GM18526 (cell line): ENCODE results near the gene MACROD1.

Experiments
- POLR2A ChIP-seq: IDR thresholded peaks from 3 replicates; pipeline ENCODE4 v1.6.1; 2011; ENCODE audit not compliant: insufficient read length; ENCODE audit errors: extremely low read depth

Gene MACROD1

GRCh38 chr11:64201543-64201942 lies 35.6 kb upstream of the MACROD1 start:
- TF ChIP-seq POLR2A = no peak

DNA sequence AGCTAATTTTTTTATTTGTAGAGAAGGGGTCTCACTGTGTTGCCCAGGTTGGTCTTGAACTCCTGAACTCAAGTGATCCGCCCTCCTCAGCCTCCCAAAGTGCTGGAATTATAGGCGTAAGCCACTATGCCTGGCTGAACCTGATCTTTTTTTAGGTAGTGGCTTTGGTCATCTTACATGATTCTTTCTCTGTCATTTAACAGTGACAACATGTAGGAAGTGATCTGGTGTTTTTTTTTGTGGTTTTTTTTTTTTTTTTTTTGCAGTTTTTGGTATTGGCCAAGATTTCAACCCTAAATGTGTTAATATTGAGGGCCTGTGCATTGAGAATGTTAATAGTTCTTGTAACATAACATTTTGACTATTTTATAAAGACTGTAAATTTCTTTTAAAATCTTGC lies 32.6 kb upstream of the MACROD1 start:
- TF ChIP-seq POLR2A = no peak

- TF ChIP-seq POLR2A = no peak
Observed at GRCh38 chr11:64196626-64197025, 30.7 kb upstream of the MACROD1 start.

- TF ChIP-seq POLR2A = no peak
Observed at GRCh38 chr11:64192434-64192833, 26.5 kb upstream of the MACROD1 start.

GRCh38 chr11:64186492-64187165 lies 20.7 kb upstream of the MACROD1 start:
- no peak for TF ChIP-seq POLR2A

DNA sequence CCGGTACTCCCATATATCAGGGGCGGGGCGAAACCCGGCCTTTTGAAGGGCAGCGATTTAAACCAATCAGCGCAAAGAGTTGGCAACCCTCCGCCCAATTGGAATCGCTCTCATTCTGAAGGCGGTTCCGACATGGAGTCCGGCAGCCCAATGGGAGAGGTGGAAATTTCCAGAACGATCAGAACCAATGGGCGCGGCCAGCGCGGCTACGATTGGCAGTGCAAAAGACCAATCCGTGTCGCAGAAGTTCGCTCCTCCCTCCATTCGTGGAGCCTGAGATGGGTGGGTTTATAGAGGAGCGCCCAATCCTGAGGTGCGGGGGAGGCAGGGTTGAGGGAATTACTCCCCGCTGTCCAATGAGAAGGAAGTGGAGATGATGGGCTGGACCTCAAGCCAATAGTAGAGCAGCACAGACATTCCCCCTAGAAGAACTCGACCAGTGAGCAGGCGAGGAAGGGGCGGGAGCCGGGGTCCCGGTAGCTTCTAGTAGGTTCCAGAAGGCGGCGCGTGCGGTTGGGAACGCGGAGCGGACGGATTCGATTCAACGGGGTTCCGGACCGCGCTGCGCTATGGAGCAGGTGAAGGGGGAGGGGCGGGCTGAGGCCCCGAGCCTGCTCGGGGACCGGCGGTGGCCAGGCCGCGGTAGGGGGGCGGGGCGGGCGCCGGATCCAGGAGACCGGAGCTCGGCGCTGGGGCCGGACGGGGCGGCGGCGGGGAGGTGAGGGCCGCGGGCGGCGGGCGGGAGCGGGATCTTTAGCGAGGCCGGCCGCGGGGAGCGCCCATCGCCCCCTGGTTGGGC lies 20.0 kb upstream of the MACROD1 start, which contains the start of gene STIP1:
TSS of gene STIP1 (plus strand) at position 479 of the 799 bp plus-strand sequence. CDS start at position 570, 91 bp downstream.
- TF ChIP-seq POLR2A = peak; percentile 71

DNA sequence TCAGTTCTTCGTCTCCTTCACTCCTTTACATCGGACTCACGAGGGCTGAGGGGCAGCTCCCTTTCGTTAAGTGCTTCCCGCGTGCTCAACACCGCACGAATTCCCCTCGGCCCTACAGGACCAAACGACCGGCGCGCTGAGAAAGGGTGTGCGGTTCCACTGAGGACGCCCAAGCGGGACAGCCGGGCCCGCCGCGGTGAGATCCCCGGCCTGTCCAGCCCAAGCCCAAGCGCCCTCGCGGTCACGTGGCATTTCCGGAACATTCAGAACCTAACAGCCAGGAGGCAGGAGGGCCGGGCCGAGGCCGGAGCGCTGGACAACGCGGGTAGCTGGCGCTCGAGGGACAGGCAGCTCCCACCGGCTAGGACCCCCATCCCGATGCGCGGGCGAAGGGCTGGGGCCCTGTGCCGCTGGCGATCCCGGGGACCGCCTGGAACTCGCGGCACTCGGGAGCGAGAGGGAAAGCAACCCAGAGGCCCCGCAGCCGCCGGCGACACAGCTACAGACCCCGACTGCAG lies 19.3 kb upstream of the MACROD1 start:
- peak; percentile 99 for TF ChIP-seq POLR2A

DNA sequence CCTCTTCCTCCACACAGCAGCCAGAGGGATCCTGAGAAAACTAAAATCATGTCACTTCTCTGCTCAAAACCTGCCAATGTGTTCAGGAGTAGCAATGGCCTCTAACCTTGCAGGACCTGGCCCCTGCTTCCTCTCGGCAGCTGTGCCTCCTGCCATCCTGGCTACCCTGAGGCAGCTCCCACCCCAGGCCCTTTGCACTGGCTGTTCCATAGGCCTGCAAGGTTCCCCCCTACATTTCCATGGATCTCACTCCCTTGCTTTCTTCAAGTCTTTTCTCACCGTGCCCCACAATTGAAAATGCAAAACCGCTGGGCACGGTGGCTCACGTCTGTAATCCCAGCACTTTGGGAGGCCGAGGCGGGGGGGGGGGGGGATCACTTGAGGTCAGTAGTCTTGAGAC lies 18.0 kb upstream of the MACROD1 start:
- TF ChIP-seq POLR2A = no peak

DNA sequence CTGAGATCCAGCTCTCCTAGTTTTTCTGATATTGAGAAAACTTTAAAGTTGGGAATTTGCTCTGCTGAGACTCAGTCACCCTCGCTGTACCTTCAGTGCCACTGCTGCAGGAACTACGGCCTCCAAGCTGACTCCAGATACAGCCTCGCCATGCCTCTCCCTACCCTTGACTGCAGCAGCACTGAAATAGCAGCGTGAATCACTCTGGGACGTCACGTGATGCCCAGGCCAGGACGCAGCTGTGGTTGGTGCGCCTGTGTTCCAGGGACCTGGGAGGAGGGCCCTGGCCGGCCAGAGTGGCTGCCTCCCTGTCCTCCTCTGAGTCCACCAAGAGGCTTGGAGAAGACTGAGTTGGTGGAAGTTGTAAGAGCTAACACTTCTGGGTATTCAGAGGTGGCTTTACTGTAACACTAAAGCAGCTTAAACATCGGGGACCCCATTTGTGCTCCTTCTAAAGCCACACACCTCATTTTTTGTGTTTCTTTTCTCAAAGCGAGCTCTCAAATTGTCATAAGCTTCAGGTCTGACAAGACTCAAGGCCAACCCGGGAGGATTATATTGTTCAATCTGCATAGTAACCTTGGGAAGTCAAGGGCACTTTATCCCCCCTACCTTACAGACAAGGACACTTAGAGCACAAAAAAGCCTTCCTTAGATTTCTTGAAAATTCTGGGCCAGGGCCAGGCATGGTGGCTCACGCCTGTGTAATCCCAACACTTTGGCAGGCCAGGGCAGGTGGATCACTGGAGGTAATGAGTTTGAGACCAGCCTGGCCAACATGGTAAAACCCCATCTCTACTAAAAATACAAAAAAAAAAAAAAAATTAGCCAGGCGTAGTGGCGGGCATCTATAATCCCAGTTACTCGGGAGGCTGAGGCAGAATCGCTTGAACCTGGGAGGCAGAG lies 15.8 kb upstream of the MACROD1 start:
- TF ChIP-seq POLR2A = peak; percentile 22

DNA sequence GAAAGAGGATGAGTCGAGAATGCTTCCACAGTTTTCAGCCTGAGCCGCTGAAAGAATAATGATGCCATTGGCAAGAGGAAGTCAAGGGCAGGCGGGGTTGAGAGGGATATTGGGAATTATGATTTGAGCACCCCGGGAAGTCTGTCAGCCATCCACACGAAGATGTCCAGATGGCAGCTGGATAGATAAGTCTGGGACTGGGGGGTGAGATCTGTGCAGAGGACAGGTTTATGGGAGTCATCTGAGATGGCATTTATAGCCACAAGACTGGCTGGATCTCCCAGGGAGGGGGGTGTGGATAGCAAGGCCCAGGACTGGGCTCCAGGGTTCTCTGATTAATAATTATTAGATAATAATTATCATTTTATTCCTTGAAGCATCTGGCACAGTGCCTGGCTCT lies 15.0 kb upstream of the MACROD1 start:
- TF ChIP-seq POLR2A = no peak

- TF ChIP-seq POLR2A = no peak
Observed at GRCh38 chr11:64178951-64179639, 13.2 kb upstream of the MACROD1 start.

DNA sequence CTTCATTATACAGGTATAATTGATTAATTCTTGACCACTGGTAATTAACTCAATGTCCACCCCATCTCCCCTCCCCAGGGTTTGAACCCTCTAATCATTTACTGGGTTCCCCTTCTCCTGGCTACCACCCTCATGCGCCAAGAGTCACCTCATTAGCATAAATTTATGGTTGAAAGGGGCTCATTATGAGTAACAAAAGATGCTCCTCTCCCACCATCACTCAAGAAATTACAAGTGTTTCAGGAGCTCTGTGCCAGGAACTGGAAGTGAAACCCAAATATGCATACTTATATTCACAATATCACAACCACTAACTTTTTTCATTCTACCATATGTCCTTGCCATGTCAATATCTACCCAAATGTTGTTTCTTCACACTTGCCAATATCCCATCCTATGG lies 12.3 kb upstream of the MACROD1 start:
- TF ChIP-seq POLR2A = no peak

DNA sequence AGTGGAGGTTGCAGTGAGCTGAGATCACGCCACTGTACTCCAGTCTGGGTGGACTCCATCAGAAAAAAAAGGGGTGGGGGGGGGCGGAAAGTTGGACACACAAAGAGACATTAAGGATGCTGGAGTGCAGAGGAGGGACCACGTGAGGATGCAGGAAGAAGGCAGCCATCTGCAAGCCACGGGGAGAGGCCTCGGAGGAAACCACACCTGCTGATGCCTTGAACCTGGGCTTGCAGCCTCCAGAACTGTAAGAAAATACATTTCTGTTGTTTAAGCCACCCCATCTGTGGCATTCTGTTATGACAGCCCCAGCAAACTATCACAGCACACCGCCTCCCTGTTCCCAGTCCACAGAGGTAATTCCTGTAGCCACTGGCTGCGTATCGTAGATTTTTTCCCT lies 10.8 kb upstream of the MACROD1 start:
- no peak for TF ChIP-seq POLR2A

GRCh38 chr11:64173616-64174355 lies 7.9 kb upstream of the MACROD1 start:
- TF ChIP-seq POLR2A = no peak
